SKM-1 treated with dmso at 0.1 percent for 144 hours (cell line): Measurements from ENCODE around the gene RNF112.

ENCODE experiments used
- DNase-seq: peaks from one replicate; lab custom pipeline; 2025; ENCODE audit not compliant: unreplicated experiment; lab: John Stamatoyannopoulos, UW

The RNF112 gene

DNA sequence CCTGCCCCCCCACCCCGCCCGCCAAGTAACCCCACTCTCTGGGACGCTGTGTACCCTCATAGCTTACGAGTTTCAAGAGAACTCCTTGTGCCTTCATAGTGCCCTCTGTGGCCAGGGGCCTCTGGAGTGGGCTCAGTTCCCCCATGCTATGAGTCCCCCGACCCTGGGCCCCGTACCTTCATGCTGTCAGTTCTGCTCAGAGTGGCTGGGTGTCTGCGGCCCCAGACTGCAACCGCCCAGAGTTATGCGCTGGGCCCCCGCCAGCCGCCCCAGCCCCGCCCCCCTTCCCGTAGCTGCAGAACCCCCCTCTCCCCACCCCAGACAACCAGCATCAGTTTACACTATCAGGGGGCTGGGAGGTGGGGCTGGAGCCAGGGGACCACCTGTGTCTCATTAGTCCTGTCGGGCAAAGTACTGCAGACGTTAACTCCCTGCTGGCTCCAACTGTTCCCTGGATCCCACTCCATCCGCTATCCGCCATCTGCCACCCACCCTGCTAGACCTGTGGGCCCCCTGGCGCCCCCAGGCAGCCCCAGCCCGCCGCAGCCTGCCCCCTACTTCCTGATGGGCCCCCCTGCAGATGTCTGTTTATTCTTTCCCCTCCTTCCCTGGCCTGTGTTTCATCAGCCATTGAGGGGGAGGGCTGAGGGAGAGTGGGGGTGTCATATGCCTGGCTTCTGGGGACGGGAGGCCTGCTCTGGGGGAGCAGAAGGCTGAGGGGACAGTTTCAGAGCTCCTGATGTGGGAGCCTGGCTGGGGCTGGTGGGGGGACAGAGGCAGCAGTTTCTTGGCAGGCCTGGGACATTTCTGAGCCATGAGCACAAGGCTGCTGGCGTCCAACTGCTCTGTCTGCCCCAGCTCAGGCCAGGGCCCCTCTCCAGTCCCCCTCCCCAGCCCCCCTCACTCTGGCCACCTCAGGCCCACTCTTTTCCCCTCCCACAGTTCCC lies 23.8 kb upstream of the RNF112 start, which contains the start of gene MFAP4:
Gene MFAP4 (minus strand): TSS at position 217 of the 947 bp plus-strand sequence. CDS start 35 bp downstream, at position 182.
- DNase-seq, result no peak

DNA sequence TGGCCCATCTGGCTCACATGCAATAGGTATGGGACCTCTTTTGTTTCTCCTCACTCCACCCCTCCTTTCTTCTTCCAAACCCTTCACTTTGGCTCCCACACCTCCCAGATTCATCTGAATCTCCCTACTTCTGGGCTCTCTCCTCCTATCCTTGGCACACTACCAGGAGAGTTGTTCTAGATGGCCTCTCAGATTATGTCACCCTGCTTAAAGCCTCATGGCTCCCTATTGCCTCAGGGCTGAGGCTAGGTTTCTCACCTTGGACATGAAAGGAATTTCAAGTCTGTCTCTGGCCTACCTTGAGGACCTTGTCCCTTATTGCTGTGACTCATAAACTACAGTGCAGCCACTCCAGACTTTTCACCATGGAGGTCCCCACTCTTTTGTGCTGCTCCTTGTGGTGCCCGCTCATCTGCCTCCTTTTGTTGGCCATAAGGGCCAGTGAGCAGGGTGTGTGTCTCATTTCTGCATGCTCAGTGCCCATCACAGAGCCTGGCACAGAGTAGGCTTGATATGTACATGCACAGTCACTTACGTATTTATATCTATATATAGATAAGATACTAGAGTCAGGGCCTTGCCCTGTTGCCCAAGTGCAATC lies 23.0 kb upstream of the RNF112 start:
- no peak for DNase-seq

DNA sequence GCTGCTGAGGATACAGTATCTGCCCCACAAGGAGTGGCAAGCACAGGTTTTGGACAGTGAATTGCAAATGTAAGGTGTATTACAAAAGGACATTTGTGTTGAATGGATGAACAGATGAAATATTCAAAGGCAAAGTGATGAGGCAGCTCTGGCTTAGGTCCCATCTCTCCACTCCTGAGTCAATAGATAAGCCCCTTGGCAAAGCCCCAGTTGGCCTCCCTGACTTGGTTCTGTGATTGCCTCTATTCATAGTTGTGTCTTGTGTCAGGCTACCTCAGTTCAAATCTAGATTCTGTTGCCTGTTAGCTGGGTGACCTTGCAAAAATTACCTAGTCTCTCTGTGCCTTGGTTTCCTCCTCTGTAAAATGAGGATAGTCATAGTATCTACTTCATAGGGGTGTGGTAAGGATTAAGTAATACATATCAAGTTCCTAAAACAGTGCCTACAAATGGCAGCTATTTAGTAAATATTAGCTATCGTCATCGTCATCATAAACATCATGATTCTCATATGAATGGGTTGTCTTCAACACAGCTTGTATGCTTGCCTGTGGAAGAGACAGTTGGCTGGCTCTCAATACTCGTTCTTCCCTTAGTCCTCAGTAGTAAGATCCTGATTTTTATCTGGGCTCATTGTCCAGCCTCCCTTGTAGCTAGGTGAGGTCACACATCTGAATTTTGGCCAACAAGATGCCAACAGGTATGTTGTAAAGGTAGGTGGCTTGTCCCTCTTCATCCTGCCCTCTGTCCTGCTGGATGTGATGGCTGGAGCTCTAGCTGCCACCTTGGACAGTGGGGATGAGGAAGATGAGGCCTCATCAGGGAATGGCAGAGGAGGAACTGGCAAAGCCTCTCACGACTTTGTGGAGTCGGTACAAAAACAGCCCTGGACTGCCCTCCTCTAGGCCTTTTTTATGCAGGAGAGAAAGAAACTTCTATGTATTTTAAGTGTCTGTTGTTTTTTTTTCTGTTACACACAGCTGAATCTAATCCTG lies 21.9 kb upstream of the RNF112 start:
- DNase-seq, result no peak

DNA sequence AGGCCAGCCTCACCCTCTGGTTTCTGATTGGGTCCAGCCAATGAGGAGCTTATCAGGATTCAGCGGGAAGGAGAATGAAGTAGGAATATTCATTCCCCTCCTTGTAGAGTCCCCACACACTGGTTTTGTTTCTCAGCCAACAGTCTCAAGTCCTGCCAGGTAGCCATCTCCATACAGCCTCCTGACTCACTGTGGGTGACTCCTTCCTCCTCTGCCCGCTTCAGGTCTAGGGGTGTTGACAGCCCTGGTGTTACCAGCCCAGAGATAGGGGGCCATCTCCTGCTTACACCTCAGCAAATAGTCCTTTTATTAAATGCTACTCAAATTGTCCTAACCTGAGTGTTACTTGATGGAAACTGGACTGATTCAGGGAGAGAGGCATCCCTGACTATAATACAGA lies 20.1 kb upstream of the RNF112 start:
- DNase-seq, result no peak

DNA sequence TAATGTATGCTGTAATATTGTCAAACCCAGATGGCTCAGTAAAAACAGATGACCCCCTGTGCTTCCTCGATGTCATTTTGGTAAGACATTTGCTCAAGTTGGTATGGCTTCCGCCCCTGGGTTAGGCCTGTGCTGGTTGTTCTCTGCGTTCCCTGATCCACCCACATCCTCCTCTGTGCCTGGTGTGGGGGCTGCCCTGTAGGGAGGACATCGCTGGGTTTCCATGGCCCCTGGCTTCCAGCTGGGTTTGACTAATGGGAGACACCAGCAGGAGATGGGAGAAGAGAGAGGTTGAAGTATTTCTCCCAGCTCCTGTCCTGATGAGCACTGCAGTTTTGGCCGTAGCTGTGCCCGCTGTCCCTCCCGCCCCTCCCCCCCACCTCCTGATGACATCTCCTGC lies 19.6 kb upstream of the RNF112 start:
- DNase-seq, result no peak

DNA sequence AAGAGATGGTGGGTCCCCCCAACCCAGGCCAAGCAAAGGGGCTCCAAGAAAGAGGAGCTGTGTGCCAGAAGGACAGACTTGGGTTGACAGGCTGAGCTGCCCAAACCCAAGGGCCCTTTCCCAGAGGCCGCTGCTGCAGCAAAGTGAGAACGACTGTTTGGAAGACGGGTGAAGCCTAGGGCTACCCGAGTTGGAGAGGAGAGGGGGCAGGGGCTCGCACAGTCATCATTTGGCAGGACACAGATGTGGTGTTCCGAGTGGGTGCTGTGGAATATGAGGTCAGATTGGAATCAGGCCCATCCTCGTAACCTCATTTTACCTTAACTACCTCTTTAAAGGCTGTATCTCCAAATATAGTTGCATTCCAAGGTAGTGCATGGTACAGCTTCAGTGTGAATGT lies 18.7 kb upstream of the RNF112 start:
- DNase-seq, result no peak

DNA sequence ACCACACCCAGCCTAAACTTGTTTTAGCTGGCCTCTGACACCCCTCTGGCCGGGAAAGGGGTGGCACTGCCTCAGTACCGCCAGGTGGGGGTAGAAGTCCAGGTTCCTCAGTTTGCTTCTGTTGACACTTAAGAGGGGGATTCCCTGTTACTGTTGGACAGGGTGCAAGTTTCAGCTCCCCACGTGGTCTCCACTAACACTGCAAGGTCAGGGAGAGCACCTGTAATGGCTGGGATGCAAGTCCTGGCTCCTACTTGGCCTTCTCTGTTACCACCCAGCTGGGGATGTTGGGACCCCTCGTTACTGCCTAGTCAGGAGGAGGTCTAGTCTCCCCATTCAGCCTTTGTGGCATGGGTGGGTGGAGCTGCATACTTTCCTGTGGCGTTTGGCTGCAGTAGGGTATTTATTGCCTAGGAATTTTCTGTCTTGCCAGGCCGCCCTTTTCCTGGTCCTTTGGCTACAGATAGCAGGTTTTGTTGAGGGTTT lies 13.4 kb upstream of the RNF112 start:
- DNase-seq, result no peak

DNA sequence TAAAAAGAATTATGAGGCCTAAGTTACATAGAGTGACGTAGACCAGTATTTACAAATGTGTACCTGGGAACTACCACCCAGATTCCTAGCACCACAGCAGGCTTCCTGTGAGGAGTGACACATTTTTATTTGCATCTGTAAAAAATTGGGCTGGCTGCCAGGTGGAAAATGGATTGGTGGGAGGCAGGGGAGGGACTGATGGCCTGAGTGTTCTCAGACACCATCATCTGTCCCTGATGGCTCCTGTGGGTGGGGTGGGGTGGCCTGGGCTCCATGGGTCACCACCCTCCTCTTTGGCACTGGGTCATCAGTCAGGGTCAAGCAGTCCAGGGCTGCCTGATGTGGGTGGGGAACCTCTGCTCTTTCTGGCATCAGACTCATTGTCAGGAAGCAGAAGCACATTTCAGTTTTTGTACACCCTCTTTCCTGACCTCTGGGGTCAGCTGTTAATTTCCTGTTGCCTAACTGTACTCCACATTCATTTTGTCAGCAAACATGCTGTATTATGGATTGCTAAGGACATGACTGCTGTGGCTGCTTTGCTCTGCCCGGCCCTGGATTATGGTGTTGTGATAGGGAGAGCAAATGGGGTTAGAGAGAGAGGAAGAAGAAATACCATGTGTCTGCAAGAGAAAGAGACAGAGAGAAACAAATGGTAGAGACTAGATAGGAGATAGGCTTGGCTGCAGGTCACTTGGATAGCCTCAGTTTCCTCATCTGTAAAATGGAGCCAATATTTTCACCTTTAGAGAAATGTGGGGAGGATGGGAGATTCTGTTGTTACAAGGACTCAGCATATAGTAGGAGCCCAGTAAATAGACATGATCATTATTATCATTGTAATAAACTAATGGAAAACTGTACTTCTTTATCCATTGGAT lies 12.5 kb upstream of the RNF112 start:
- DNase-seq, result peak; percentile 83

DNA sequence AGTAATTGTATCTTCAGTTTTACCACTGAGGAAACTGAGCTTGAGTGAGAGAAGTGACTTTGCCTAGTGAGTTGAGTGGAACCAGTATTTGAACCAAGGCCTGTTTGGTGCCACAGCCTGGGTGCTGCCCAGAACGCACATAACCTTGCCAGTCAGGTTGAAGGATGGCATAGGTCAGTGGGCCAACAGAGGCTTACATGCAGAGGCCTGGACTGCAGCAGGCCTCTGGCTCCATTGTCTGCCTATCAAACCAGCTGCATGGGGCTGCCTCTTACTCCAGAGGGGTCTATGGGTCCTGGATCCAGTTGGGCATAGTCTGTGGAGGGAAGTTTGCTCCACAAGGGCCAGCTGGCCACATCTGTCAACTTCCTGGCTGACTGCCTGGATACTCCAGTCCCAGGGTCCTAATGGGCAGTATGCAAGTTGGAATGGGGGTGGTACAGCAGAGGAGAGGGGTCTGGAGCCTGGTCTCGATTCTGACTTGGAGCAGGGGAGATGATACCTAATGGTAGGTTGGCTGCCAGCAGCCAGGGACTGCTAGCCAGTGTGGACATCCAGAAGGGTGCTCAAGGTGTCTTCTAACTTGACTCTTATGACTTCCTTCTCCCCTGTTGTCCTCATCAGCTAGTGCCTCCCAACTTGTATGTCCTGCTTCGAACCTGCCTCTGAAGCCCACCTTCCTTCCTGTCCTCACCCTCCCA lies 11.1 kb upstream of the RNF112 start:
- DNase-seq, result no peak

DNA sequence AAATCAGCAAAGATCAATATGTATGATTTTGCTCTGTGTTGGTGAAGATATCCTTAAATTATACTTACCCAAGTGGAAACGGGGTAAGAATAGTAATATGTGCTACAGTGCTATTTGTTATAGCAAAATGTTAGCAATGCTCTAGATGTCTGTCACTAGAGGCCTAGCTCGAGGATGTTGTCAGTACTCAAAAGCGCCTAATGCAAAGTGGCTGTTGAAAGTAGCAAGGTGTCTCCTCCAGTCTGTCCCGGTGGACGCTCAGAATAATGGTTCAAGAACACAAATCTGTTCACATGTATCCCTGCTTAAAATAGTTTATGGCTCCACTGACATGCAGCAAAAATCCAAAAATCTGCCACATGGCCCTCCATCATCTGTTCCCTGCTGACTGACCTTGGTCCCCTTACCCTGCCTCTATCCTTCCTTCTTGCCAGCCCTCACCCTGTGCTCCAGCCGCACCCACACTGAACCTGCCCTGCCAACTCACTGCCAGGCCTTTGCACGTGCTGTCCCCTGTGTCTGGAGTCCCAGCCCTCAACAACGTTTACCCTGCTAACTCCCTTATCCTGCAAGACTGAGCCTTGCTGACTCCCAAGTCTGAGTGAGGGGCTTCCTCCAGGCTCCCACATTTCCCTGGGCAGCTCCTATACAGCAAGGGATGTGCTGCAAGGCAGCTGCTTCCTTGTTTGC lies 9.6 kb upstream of the RNF112 start:
- DNase-seq, result no peak

DNA sequence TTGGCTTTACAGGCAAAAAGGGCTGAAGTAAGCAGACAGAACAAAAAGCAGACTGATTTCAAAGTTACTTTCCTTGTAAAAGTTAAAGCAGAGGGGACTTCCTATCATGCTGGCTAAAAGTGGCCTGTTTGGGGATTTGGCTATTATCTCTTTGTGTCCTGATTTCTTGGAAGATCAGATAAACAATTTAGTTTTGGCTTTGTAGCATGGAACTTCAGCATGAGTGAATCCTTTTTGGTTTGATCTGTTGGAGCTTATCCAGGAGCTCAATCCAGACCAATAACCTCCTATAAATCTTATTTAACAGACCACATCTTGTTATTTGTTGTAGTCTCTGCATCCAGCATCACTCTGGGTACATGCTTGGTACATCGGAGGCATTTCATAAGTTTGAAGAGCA lies 8.9 kb upstream of the RNF112 start:
- DNase-seq, result no peak

DNA sequence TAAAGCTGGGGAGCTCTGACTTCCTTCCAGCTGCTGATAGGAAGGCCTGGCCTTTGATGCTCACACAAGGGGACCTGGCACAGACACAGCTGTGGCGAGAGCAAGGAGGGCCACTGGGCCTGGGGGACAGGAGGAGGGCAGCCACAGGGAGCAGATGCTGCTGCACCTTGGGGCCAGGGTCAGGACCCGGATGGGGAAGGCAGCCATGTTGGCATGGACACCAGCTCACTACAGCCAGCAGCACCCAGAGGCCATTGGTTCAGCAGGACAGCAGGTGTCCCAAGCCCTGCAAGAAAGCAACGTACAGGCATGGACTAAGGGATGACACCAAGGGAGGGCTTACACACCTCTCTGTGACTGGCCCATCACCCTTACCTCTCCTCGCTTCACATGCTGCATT lies 8.0 kb upstream of the RNF112 start:
- no peak for DNase-seq

DNA sequence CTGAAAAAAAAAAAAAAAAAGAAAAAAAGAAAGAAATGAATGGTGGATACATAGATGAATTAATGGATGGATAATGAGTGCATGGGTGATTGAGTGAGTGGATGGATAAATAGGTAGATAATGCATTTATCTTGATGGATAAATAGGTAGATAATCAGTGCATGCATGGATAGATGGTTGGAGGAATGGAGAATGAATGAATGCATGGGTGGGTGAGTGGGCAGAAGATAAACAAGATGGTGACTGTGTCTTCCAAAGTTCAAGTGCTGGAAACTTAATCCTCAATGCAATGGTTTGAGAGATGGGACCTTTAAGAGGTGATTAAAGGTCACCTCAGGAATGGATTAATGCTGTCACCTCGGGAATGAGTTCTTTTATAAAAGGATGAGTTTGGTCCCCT lies 6.8 kb upstream of the RNF112 start:
- DNase-seq, result no peak

DNA sequence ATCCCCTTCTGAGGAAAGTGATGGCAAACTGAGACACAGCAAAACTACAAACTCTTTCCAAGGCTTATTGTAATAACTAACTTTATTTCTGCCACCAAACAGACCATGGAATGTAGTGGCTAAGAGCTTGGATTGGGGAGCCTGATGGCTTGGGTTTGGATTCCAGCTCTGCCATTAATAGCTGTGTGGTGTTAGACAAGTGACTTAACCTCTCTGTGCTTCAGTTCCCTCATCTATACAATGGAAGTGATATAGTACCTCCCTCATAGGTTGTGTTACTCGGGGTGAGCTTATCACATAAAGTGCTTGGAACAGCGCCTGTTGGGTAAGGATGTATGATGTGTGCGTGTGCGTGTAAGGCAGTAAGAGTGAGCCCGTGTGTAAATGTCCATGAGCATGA lies 5.9 kb upstream of the RNF112 start:
- no peak for DNase-seq

DNA sequence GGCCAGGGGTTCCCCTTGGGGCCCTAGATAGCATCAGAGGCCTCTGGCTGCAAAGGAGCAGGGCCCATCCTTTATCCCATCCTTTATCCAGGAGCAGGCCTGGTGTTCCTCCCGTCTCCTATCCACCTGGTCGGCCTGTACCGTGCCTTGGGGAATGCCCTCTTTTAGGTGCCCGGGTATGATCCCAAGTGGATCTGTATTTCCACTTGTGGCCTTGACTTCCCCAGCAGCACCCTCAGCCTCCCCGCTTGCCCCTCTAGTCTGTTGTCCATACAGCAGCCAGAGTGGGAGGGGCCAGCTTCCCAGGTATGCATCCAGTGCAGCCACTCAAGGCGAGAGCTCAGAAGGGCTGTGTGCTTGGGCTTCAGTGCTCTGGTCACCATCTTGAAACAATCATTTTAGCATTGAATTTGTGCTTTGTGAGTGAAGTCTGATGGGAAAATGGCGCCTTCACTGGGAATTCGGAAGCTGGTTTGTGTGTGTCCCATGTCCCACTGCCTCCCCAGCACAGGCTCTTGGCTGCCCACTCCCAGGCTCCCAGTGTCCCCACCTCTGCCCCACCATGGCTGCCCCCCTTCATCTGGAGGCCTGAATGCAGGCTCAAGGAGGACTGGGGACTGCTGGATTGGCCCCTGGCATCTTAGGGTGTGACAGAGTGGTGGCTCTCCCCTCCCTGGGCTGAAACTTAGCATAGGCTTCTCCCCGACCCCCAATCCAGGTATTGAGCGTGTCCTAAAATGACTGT lies 3.3 kb upstream of the RNF112 start:
- DNase-seq, result no peak

DNA sequence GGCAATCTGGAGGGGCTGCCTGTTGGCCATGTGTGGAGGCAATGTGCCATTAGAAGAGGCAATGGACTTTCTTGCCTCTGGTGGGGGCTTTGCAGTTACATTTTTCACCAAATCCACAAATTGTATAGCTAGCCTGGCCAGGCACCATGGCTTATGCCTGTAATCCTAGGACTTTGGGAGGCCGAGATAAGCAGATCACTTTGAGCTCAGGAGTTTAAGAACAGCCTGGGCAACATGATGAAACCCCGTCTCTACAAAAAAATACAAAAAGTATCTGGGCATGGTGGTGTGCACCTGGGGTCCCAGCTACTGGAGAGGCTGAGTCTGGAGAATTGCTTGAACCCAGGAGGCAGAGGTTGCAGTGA lies 2.7 kb upstream of the RNF112 start:
- no peak for DNase-seq

DNA sequence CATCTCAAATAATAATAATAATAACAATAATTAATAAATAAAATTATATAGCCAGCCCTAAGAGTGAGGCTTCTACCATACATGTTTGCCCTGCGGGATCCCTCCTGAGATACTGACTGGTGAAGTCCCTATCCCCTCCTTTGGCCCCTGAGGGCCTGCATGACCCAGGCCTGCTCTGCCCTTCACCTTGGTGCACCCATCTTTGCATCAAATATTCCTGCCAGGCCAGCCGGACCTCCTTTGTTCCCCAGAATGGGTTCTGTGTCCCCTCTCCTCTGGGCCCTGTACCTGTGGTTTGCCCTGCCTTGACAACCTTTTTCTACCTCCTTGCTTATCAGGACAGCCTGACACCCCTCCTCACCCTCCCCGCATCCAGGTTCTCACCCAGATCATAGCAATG lies 2.0 kb upstream of the RNF112 start:
- DNase-seq, result no peak

DNA sequence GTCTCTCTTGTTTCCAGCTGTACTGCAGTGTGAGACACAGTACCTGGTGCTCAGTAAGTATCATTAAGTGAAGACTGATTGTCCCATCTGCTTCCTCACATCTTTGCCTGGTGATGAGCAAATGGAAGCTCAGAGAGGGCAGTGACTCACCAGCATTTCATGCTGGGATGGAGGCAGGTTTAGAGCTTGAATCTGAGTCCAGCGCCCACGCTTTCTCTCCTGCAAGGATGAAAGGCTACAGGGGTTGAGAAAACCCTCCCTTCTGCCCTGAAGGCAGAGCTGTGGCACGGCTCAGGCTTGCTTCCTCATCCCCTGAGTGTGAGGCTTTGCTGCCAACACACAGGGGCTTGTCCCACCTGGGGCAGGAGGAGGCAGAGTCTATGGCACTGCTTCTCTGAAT lies 1.5 kb upstream of the RNF112 start:
- DNase-seq, result no peak
